Neural crest cell (in vitro differentiated cells): Measurements from ENCODE around the gene TAS2R10. TPM values are rescaled to one million over a fixed set of nuclear protein-coding genes. Genes with fewer than 3 reads are reported as not detected.

Source experiments
- DNase-seq: peaks from one replicate; pipeline ENCODE4 v3.0.0; 2021; ENCODE audit warnings: low read depth, mixed read lengths, low spot score
- H3K27ac Mint-ChIP-seq: one replicate; pipeline ENCODE4 v1.8.0; 2021; ENCODE audit warnings: mild to moderate bottlenecking, mixed read lengths; ENCODE audit not compliant: unreplicated experiment
- H3K27me3 Mint-ChIP-seq: 2 replicates; pipeline ENCODE4 v1.8.0; 2021; ENCODE audit warnings: low read depth, mild to moderate bottlenecking, mixed read lengths
- H3K36me3 Mint-ChIP-seq: 2 replicates; pipeline ENCODE4 v1.8.0; 2021; ENCODE audit warnings: low read depth, mild to moderate bottlenecking, mixed read lengths
- H3K4me1 Mint-ChIP-seq: 2 replicates; pipeline ENCODE4 v1.8.0; 2021; ENCODE audit warnings: mixed read lengths
- H3K4me3 Mint-ChIP-seq: one replicate; pipeline ENCODE4 v1.8.0; 2021; ENCODE audit warnings: mild to moderate bottlenecking, mixed read lengths
- H3K9me3 Mint-ChIP-seq: 2 replicates; pipeline ENCODE4 v1.8.0; 2021; ENCODE audit warnings: mixed read lengths
- total RNA-seq: library from RNA; stranded (reverse); gene quantifications from 2 replicates; pipeline ENCODE4 v1.2.1, GENCODE V29; 2021
- TF ChIP-seq, protein P1 (sequence below): fragments of 200-600 bp; sonication (generic); conservative IDR thresholded peaks from 2 replicates; pipeline ENCODE4 v1.5.0; 2021; ENCODE audit warnings: antibody characterized with exemption, mild to moderate bottlenecking

The TAS2R10 gene
- total RNA-seq, 1 donor from 2014 or later: 1.2 TPM

DNA sequence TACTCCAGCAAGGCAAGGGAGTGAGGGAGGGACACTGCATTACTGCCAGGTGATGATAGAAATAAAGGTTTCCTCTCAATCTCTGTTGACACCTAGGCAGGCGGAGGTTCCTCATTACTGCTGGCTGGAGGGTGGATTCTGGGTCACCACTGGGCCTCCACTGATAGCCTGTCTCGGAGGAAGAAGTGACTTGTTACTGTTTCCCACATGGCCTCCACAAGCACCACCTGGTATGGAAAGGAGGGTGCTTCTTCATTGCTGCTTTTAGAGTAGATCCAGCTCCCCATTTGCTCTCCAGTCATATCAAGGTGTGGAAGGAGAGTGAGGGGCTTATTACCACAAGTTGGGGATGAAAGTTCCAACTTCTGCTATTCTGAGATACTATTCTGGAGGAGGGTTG is 16.7 kb upstream of the TAS2R10 start:
- H3K4me1 Mint-ChIP-seq: peaks cover 3% of the 10 kb centered on the region
- DNase-seq: no peak
- peaks cover 28% of the 10 kb centered on the region for H3K36me3 Mint-ChIP-seq
- TF ChIP-seq, protein P1, sequence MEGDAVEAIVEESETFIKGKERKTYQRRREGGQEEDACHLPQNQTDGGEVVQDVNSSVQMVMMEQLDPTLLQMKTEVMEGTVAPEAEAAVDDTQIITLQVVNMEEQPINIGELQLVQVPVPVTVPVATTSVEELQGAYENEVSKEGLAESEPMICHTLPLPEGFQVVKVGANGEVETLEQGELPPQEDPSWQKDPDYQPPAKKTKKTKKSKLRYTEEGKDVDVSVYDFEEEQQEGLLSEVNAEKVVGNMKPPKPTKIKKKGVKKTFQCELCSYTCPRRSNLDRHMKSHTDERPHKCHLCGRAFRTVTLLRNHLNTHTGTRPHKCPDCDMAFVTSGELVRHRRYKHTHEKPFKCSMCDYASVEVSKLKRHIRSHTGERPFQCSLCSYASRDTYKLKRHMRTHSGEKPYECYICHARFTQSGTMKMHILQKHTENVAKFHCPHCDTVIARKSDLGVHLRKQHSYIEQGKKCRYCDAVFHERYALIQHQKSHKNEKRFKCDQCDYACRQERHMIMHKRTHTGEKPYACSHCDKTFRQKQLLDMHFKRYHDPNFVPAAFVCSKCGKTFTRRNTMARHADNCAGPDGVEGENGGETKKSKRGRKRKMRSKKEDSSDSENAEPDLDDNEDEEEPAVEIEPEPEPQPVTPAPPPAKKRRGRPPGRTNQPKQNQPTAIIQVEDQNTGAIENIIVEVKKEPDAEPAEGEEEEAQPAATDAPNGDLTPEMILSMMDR: no peak
- no peak overlapping the region for H3K27ac Mint-ChIP-seq
- no peaks in the 10 kb centered on the region for H3K27me3 Mint-ChIP-seq
- peaks cover 2% of the 10 kb centered on the region for H3K9me3 Mint-ChIP-seq
- H3K4me3 Mint-ChIP-seq: no peak overlapping the region

DNA sequence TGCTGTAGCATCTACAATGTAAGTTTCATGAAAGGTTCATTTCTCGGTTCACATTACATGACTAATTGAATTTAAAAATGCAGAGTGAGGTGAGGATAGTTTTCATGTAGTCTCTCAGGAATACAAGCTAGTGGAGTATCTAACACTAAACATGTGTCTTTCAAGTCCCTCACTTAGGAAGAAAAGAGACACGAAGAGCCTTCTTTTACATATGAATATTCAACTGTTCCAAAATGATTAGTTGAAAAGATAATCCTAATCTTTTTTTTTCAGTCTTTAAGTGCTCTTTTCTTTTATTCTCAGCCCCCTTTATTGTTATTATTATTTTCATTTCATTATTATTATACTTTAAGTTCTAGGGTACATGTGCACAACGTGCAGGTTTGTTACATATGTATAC is 12.3 kb upstream of the TAS2R10 start:
- Mint-ChIP-seq H3K36me3 (peaks cover 17% of the 10 kb centered on the region), H3K27ac (no peak overlapping the region), H3K27me3 (no peaks in the 10 kb centered on the region)

DNA sequence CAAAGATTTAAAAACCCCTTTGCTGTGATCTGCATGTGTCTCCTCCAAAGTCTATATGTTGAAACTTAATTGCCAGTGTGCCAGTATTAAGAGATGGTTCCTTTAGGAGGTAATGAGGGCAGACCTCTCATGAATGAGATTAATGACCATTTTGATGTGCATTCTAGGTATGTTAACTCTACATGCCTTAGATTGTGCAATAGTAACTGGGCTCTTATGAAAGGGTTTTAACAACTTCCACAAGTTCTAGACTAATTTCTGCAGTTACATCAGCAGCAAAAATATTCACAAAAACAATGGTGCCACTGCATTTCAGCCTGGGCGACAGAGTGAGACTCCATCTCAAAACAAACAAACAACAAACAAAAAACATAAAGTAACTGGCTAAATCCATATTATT is 3.8 kb upstream of the TAS2R10 start:
- DNase-seq: no peak
- H3K9me3 Mint-ChIP-seq: no peaks in the 10 kb centered on the region
- no peak overlapping the region for H3K27ac Mint-ChIP-seq
- TF ChIP-seq, protein P1: no peak
- H3K36me3 Mint-ChIP-seq: peaks cover 6% of the 10 kb centered on the region
- no peak overlapping the region for H3K4me3 Mint-ChIP-seq
- H3K4me1 Mint-ChIP-seq: no peaks in the 10 kb centered on the region
- no peaks in the 10 kb centered on the region for H3K27me3 Mint-ChIP-seq

More for the DNA sequence above, 12.3 kb upstream of the TAS2R10 start:
- peaks cover 3% of the 10 kb centered on the region for H3K9me3 Mint-ChIP-seq
- TF ChIP-seq, protein P1: no peak
- DNase-seq: no peak
- H3K4me3 Mint-ChIP-seq: no peak overlapping the region
- H3K4me1 Mint-ChIP-seq: no peaks in the 10 kb centered on the region

DNA sequence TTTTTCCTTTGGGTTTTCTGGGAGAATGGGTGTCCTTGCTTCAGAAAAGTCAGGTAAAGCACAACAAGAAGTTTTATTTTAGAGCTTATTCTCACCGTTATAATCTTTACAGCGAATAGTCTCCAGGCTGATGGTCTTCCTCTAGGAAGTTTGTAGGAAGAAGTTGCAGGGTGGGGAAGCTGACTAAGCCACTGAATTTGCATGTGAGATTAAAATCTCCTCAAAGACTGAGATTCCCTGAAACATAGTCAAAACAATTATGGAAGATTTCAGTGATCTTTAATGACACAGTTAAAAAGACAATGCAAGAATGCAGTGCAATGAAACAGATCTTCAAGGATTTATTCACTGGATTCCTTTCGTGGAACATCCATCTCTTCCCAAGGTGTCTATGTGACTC is 1.2 kb downstream of the TAS2R10 start:
- no peaks in the 10 kb centered on the region for H3K9me3 Mint-ChIP-seq
- DNase-seq: no peak

DNA sequence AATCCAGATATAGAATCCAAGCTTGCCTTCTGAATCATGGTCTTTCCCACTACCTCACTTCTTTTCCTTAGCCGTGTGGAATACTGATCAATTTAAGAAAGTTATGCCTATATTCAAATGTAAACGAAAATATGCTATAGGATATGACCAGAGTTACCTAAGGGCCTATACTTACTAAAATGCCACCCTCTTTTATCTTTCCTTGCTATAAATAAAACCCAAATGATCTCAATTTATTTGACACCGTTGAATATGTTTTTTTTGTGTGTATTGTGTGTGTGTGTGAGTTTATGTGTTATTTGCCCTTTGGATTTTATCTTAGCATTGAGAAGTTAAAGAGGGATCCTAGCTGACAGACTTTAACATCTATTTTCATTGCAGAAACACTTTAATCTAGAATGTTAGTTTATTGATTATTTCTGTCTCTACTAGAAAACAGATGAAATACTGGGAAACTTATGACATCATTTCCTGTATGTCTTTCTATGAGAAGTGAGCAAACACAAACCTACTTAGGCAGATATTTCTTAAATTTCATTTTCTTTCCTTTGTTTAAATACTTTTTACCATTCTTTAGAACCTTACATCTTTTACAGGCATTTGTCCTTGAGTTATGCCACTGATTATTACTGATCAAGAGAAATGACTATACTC is 14.1 kb downstream of the TAS2R10 start:
- Mint-ChIP-seq H3K36me3 (peaks cover 3% of the 10 kb centered on the region), H3K27ac (no peak overlapping the region), H3K4me3 (no peak overlapping the region), H3K9me3 (no peaks in the 10 kb centered on the region), H3K4me1 (peaks cover 8% of the 10 kb centered on the region), H3K27me3 (no peaks in the 10 kb centered on the region)
- no peak for DNase-seq
- TF ChIP-seq, protein P1: no peak

More for the DNA sequence above, 1.2 kb downstream of the TAS2R10 start:
- no peak overlapping the region for H3K4me3 Mint-ChIP-seq
- no peak overlapping the region for H3K27ac Mint-ChIP-seq
- H3K4me1 Mint-ChIP-seq: no peaks in the 10 kb centered on the region
- no peaks in the 10 kb centered on the region for H3K27me3 Mint-ChIP-seq
- TF ChIP-seq, protein P1: no peak
- H3K36me3 Mint-ChIP-seq: no peaks in the 10 kb centered on the region
